GM21529 (cell line): ENCODE results near the gene CRB3.
A peak's percentile ranks its signal among the peaks of the same experiment; 100 is the strongest.

ENCODE experiments used
- ATAC-seq: cut with Tn5 transposase; IDR thresholded peaks from one replicate; pipeline ENCODE4 v1.9.1; 2021; ENCODE audit not compliant: unreplicated experiment

The CRB3 gene

DNA sequence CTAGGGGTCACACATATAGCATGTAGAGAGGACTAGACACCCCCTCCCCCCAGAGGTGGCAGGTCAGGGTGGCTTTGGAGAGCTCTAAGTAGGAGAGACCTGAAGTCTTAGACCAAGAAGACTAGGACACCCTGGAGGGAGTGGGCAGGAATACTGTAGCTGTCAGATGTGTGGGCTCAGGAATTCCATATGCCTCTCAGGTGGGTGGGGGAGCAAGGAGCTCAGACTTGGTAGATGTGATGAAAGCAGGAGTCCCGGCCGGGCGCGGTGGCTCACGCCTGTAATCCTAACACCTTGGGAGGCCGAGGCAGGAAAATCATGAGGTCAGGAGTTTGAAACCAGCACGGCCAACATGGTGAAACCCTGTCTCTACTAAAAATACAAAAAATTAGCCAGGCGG lies 1.6 kb downstream of the CRB3 start:
- ATAC-seq = no peak

- ATAC-seq = no peak
These were observed 2.6 kb downstream of the CRB3 start for GRCh38 chr19:6466526-6467248.

- ATAC-seq = no peak
These were observed 3.3 kb downstream of the CRB3 start for GRCh38 chr19:6467384-6467783.

- ATAC-seq = no peak
These were observed 6.1 kb downstream of the CRB3 start for GRCh38 chr19:6470173-6470572.

GRCh38 chr19:6471076-6471475 lies 7.0 kb downstream of the CRB3 start:
- ATAC-seq = no peak

DNA sequence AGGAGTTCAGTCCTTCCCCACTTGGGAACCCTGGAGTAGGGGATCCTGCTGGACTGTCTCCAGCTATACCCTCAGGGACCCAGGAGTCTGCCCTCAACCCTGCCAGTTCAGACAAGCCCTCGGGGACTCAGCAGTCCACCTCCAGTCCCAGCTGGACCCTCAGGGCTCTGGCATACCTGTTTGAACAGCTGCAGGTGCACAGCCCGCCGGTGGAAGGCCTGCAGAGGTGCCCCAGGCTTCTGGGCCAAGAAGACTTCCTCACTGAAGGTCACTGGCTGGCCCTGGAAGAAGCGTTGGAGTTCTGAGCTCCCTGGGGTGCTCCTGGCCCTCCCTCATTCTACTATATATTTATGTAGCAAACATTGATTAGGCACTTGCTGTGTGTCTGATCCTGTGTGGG lies 8.6 kb downstream of the CRB3 start:
- ATAC-seq = no peak

- no peak for ATAC-seq
These were observed 9.6 kb downstream of the CRB3 start for GRCh38 chr19:6473647-6474046.

GRCh38 chr19:6475321-6476108 lies 11.4 kb downstream of the CRB3 start:
- no peak for ATAC-seq

GRCh38 chr19:6476155-6476895 lies 12.3 kb downstream of the CRB3 start:
- ATAC-seq = no peak

- ATAC-seq = no peak
These were observed 12.9 kb downstream of the CRB3 start for GRCh38 chr19:6476896-6477431.

DNA sequence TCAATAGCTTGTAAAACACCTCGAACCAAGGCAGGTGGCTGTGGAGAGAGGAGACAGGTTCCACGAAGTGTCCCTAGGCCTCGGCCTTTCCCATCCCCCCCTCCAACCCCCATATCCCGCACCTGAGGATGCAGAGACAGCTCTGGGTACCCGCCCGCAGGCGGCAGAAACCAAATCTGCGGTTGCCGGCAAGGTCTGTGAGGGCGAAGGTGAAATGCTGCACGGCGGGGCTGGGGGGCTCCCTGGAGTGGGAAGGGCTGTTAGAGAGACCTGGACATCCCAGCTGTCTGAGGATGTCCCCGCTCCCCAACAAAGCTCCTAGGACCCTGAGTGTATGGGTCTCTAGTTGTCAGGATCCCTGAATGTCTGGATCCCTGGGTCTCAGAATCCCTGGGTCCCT lies 14.7 kb downstream of the CRB3 start:
- ATAC-seq = no peak

- ATAC-seq = no peak
These were observed 15.8 kb downstream of the CRB3 start for GRCh38 chr19:6479836-6480398.

- ATAC-seq = no peak
These were observed 16.9 kb downstream of the CRB3 start for GRCh38 chr19:6480848-6481415.

- peak; percentile 73 for ATAC-seq
These were observed 17.7 kb downstream of the CRB3 start, which contains the start of gene DENND1C for GRCh38 chr19:6481541-6482342. TSS of gene DENND1C (minus strand) at chr19:6481787. CDS start at chr19:6481695, 92 bp downstream.

- no peak for ATAC-seq
These were observed 18.2 kb downstream of the CRB3 start for GRCh38 chr19:6482343-6482686.

DNA sequence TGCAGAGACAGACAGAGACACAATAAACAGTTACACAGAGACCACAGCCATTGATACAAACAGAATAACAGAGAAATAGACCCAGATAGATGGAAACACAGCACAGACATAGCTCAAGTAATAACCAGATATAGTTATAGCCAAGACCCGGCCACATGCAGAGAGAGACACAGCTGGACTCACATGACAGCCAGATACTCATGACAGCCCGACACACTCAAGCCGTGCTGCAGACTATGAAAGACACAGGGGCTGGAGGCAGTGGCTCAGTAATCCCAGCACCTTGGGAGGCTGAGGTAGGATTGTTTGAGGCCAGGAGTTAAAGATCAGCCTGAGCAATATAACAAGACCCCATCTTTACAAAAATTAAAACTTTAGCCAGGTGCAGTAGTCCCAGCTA lies 19.2 kb downstream of the CRB3 start:
- no peak for ATAC-seq

DNA sequence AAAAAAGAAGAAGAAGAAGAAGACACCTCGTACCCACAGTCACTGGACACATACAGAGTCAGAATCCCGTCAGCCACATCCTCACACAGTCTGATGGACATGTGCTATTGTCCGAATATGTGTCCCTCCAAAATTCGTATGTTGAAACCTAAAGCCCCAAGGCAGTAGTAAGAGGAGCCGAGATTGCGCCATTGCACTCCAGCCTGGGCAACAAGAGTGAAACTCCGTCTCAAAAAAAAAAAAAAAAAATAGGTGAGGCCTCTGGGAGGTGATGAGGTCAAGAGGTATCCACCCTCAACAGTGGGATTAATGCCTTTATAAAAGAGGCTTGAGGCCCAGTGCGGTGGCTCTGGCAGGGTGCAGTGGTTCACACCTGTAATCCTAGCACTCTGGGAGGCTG lies 20.2 kb downstream of the CRB3 start:
- ATAC-seq = no peak

- no peak for ATAC-seq
These were observed 20.8 kb downstream of the CRB3 start for GRCh38 chr19:6484831-6485230.

DNA sequence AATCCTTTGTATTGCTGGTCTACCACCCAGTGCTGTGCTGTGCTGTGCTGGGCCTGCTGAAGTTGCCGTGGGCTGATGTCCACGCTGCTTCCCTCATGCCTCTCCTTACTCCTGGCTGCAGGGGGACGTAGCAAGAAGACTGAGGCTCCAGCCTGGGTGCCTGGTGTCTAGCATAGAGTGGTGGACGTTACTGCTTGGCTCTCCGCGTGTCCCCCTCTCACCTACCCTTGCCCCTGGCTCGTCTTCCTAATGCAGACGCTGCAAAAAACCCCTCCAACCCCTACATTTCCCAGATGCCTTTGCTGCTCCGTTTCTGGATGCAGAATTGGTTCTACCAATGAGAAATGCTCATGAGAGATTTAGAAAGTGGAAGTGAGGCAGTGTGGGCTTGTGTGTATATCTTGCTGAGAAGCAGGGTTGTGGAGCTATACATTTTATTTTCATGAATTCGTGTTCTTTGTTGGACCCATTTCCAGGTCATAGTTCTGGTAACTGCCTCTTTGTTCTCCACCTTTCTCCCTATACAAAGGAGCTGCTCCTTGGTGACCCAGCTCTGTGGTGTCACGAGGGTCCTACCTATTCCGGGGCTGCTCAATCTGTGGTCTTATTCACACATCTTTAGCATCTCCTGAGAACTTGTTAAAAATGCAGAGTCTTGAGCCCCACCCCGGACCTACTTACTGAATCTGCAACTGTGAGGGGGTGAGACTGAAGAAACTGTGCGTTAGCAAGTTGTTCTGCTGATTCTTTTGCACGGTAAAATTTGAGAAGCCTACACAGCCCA lies 25.4 kb downstream of the CRB3 start:
- peak; percentile 64 for ATAC-seq
